DMS79 treated with DMSO at 0.1 percent for 48 hours (cell line): ENCODE data around the gene RNF125.
"Not testable (repeated sequence)": the region's sequence is repeated elsewhere in the genome, so short reads cannot be mapped to it uniquely, and the experiment has no call there.

ENCODE experiments used
- DNase-seq: peaks from one replicate; lab custom pipeline; 2025; lab: John Stamatoyannopoulos, UW

The RNF125 gene

DNA sequence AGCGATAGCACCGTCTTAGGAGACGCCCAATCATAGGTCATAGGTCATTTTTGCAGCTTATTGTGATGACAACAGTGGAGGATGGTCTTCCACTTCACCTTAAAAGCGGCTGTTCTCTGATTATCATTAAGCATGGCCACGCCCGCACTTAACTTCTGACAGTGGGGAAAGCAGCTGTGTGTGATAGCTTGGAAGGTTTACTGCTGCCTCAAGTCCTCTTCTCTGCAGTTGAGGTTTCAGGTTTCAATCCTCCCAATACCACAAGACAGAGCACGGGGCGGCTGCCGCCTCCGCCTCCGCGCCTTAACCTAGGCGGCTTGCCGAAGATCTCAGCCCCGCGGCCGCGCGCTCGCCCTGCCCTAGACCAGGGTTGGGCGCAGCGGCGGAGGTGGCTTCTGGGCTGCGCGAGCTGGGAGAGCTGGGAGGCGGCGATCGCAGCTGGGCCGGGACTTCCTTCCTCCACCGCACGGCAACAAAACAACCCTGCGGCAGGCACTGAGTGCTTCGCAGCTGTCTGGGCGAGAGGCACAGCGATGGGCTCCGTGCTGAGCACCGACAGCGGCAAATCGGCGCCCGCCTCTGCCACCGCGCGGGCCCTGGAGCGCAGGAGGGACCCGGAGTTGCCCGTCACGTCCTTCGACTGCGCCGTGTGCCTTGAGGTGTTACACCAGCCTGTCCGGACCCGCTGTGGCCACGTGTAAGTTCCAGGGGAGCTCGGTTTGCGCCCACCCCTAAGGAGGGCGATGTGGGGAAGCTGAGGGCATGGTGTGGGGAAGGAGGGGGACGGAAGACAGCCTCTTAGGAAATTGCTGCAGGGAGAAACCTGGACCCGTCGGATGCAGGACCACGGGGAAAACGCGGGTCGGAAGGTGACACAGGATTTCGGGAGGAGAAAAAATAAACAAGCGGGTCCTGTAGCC lies at the start of gene RNF125:
RNF125 (plus strand) TSS at position 495 of the 920 bp plus-strand sequence; CDS start at position 534, 39 bp downstream.
- DNase-seq: peak; percentile 87

DNA sequence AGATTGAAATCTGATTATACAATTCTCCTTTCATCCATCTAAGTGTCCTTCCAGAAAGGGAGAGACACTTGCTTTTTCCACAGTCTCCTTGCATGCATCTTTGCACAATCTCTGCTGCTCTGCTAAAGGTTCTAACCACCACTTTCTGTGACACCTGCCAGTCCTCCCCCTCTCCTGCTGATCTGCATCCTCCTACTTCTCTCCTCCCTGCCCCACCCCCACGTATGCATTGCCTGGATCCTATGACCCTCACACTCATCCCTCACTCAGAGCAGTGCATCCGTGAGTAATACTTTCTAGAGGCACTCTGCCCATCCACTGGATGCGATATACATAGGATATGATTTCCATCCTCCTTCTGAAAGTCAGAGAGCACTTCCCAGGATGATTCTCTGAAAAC lies 48.0 kb upstream of the RNF125 start:
- DNase-seq: no peak

DNA sequence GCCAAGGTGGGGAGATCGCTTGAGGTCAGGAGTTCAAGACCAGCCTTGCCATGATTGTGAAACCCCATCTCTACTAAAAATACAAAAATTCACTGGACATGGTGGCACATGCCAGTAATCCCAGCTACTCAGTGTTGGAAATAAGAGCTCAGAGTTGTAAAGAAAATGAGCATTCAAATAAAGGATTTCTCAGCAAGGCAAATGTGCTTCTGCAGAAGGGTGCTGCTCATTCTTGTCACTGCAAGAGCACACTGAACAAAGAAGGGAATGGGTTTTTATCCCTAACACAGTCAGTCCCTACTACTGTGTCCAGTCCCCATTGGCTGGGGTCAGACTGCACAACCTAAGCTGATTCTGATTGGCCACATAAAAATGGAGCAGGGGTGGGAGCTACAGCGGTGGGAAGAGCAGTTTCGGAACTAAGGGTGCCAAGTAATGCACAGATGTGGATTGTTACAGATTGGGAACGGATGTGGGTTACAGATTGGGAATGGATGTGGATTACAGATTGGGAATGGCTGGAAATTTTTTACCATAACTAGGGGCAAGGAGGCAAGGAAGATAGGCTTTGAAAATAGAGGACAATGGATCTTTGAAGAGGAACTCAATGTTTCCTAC lies 44.6 kb upstream of the RNF125 start:
- no peak for DNase-seq

DNA sequence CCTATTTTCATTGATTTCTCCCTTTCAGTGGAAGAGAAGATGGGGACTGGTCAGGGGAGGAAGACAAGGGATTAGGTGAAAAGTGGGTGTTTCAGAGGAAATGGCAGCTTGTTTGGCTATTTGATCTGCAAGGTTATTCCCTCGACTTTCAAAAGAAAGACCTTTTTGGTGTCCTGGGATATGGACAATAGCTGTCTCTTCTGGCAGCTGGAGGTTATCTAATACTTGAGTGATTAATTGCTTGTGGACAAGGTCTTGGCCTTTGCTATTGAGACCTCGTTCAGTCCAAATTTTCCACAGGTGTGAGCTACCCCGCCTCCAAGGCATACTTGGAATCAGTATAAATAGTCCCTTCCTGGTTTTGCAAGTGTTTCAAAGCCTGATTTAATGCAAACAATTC lies 42.4 kb upstream of the RNF125 start:
- no peak for DNase-seq

DNA sequence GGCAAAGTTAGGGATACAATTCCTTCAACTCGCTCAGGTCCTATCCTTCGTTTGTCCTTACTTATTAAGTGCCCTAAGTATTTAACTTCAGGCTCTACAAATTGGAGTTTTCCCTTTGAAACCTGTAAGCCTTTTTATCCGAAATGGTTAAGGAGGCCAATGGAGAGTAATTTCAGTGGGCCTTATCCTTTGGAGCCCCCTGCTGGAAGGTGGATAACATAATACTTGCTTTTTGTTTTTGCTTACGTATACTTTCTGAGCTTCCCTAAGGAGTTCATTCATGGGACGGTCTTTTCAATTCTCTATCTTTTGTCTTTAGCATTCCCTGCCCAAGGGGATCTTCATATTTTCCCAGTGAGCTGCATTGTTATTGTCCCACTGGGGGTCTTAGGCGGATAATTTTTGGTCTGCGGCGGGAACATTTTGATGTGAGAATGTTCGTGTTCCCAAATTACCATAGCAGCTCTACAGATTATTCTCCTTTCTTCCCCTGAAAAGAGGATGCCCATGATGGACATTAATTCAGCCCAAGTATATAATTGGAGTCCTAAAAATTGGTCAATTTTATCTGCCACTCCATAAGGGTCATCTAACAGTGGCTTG lies 41.3 kb upstream of the RNF125 start:
- no peak for DNase-seq

GRCh38 chr18:31978616-31979015 lies 40.0 kb upstream of the RNF125 start:
- no peak for DNase-seq

DNA sequence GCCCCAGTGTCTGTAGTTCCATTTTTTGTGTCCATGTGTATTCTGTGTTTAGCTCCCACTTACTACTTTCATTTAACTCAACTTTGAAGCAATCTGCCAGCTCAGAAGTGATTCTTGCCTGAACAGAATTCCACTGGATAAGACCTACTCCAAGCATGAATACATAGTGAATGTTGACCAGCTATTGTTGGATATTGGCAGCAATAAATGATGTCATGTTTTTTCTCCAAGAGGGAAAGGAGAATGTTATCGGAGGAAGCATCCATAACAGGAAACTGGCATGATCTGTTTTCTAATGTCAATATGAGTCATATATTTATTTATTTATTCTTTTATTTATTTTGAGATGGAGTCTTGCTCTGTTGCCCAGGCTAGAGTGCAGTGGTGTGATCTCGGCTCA lies 38.9 kb upstream of the RNF125 start:
- no peak for DNase-seq

DNA sequence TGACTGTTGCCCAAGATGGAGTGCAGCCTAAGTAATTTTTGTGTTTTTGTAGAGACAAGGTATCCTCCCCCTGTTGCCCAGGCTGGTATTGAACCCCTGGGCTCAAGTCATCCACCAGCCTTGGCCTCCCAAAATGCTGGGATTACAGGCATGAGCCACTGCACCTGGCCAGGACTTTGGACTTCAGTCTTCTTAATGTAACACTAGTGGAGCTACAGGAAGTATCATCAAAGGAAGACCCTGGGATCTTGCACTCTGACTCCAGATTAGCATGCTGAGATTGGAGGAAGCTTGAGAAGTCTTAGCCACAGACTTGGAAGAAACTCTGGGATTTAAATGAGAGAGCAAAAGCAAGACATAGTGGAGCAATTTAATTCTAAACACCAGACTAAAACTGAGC lies 37.8 kb upstream of the RNF125 start:
- DNase-seq: no peak

- no peak for DNase-seq
Observed at GRCh38 chr18:31983020-31983419, 35.6 kb upstream of the RNF125 start.

DNA sequence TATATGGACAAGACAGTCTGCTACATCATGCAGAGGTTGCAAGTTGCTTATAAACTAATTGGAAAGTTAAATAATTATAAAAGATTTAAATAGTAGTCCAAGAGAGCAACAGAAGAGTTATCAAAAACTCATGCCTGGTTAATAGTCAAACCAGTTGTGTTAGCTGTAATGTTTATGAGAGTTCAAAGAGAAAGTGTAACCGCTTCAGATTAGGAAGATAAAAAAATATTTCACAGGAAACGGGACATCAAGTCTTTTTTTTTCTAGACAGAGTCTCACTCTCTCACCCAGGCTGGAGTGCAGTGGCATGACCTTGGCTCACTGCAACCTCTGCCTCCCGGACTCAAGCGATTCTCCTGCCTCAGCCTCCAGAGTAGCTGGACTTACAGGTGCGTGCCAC lies 34.6 kb upstream of the RNF125 start:
- no peak for DNase-seq

DNA sequence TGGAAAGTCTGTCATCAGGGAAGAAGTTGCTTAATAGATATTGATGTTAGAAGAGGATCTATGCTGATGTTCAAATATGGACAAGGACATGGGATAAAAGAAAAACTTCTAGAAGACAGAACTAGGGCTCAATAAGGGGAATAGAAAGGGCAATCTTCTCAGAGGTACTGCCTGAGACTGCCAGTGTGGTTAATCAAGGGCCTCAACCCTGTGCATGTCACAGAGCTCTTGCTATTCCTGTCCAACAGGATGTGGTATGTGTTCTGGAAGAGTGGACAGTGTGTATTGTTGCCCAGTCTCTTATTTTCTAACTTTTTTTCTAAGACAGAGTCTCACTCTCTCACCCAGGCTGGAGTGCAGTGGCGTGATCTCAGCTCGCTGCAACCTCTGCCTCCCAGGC lies 27.8 kb upstream of the RNF125 start:
- no peak for DNase-seq

DNA sequence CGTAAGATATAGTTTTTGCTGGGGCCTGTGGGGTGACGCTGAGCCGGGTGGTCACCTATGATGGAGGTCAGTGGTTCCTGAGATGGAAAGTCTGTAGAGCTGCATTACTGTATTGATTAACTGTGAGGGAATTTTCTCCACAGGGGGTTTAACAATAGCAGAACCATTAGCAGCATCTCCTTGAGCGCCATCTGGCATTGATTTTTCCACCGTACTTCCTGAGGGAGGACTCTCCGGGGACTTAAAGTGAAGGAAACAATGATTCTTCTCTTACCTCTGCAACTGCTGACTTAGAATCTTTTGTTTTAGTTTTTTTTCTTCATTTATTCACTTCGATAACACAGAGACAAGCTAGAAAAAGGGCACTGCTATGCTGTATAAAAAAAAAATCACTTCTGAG lies 22.6 kb upstream of the RNF125 start:
- no peak for DNase-seq

- DNase-seq: peak; percentile 54
Observed at GRCh38 chr18:31998880-31999412, 19.7 kb upstream of the RNF125 start.

- not testable (repeated sequence) for DNase-seq
Observed at GRCh38 chr18:32001141-32001540, 17.5 kb upstream of the RNF125 start.

GRCh38 chr18:32003822-32004221 lies 14.8 kb upstream of the RNF125 start:
- DNase-seq: not testable (repeated sequence)

DNA sequence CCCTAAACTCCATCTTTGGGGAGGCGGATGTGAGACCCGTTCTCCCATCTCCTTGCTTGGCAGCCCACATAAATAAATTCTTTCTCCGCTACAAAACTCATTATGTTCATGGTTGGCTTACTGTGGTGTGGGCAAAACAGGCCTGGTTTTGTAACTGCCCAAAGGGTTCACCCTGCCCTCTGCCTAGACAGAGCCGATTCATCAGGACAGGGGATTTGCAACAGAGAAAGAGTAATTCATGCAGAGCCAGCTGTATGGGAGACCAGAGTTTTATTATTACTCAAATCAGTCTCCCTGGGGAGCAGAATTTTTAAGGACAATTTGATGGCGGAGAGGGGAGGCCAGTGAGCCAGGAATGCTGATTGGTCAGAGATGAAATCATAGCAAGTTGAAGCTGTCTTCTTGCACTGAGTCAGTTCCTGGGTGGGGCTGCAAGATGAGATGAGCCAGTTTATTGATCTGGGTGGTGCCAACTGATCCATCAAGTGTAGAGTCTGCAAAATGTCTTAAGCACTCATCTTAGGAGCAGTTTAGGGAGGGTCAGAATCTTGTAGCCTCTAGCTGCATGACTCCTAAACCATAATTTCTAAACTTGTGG lies 8.4 kb upstream of the RNF125 start:
- DNase-seq: no peak

DNA sequence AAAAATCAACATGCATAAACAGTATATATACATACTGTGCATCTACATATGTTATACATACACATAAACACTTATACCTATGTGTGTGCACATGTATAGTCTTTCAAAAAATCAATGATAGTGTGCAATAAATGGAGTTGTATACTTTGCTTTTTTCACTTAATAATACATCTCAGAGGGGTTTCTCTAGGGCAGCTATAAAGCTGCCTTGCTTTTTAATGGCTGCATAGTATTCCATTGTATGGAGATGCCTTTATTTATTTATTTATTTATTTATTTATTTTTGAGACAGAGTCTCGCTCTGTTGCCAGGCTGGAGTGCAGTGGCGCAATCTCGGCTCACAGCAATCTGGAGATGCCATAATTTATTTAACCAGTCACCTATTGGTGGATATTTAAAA lies 7.4 kb upstream of the RNF125 start:
- DNase-seq: no peak

- peak; percentile 32 for DNase-seq
Observed at GRCh38 chr18:32019251-32019948, 775 bp downstream of the RNF125 start.

GRCh38 chr18:32019949-32020625 lies 1.5 kb downstream of the RNF125 start:
- not testable (repeated sequence) for DNase-seq

DNA sequence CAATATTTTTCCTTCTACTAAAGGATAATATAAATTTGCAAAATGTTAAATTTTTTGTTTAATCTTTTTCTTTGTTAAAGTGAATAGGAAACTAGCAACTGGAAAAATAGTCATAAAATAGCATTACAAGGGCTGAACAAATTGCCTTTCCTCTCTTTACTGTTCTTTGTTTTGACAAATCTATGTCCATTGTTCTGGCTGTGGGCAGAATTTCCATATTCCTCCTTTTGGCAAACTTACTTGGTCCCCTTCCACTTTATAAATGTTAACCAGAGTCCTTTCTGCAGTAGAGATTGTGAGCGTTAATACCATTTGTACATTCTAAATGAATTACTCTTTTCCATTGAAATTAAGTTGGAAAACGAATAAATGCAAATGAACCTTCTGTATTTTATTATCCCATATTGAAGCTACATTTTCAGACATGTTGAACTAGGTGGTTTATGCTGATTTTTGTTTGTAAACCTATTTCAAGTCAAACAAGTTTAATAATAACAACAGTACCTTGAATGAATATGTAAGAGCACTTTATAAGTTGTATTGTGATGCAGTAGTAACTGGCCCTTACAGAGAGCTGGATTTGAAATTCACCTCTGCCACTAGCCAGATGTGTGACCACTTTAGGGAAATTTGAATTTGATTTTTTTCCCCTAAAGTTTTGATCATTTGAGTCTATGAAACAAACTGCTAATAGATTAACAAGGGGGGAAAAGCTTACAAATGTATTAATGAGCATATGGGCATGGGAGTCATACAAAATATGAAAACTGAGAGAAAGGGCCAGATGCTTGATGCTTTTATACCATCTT lies 3.3 kb downstream of the RNF125 start:
- DNase-seq: no peak
